H1 (cell line): ENCODE measurements around the gene MYLK4. TPM values are rescaled to one million over a fixed set of nuclear protein-coding genes. Genes with fewer than 3 reads are reported as not detected.

ENCODE experiments used
- CTCF ChIA-PET: fragments of 300-600 bp; sonication (Branson Sonifier 250); formaldehyde crosslinking; loops from one replicate; lab custom pipeline; 2021; ENCODE audit not compliant: partially characterized antibody; lab: Charles Lee
- POLR2A ChIA-PET: fragments of 300-600 bp; sonication (Branson Sonifier 250); formaldehyde crosslinking; loops from one replicate; lab custom pipeline; 2021; ENCODE audit warnings: inconsistent platforms; ENCODE audit not compliant: partially characterized antibody; lab: Charles Lee
- DNase-seq, 2 experiments: peaks; one replicate each; pipeline versions ENCODE4 v3.0.0 to v3.0.0-alpha.2; 2010 to 2022; ENCODE audit warnings: low spot score in 2 of 2, low read depth in 1 of 2, mixed read lengths in 1 of 2
- FAIRE-seq: peaks from 2 replicates; lab custom pipeline; 2011; peaks lifted over from hg19 to GRCh38; lab: Jason Lieb, UNC
- H2AFZ ChIP-seq: 2 replicates; pipeline ENCODE4 v1.8.1; 2012; ENCODE audit warnings: low read length, inconsistent platforms
- H2AK5ac ChIP-seq: 2 replicates; pipeline ENCODE4 v1.6.1; 2013; ENCODE audit warnings: low read depth, low read length
- H2BK120ac ChIP-seq: replicated peaks from 2 replicates; pipeline ENCODE3; 2013; ENCODE audit warnings: low read depth, low read length, inconsistent platforms
- H2BK12ac ChIP-seq: 2 replicates; pipeline ENCODE4 v1.6.1; 2013; ENCODE audit warnings: low read depth, low read length
- H2BK15ac ChIP-seq: 2 replicates; pipeline ENCODE4 v1.6.1; 2013; ENCODE audit warnings: low read length
- H2BK20ac ChIP-seq: 2 replicates; pipeline ENCODE4 v1.6.1; 2013; ENCODE audit warnings: low read length
- H2BK5ac ChIP-seq: 2 replicates; pipeline ENCODE4 v1.6.1; 2013; ENCODE audit warnings: low read depth, low read length
- H3K14ac ChIP-seq: 2 replicates; pipeline ENCODE4 v1.6.1; 2013; ENCODE audit warnings: inconsistent platforms; ENCODE audit not compliant: insufficient read length
- H3K18ac ChIP-seq: 2 replicates; pipeline ENCODE4 v1.6.1; 2013; ENCODE audit warnings: low read length; ENCODE audit errors: extremely low read depth
- H3K23ac ChIP-seq: 2 replicates; pipeline ENCODE4 v1.6.1; 2013; ENCODE audit warnings: inconsistent platforms; ENCODE audit not compliant: insufficient read length
- H3K23me2 ChIP-seq: 2 replicates; pipeline ENCODE4 v1.6.1; 2013; ENCODE audit warnings: low read depth, low read length
- H3K27ac ChIP-seq: 2 replicates; pipeline ENCODE4 v1.6.1; 2011; ENCODE audit warnings: low read depth, low read length, inconsistent platforms
- H3K27me3 ChIP-seq, 4 experiments: replicated peaks in 1 of 4; 1 replicate in 1 of 4; 2 replicates in 3 of 4; pipeline versions ENCODE4 v1.6.1 to v1.8.1; 2011 to 2013; ENCODE audit warnings: low read length in 3 of 4, mild to moderate bottlenecking in 3 of 4, inconsistent platforms in 2 of 4, mixed read lengths in 2 of 4, moderate library complexity in 1 of 4; ENCODE audit not compliant: control insufficient read depth in 3 of 4, insufficient read depth in 3 of 4; ENCODE audit errors: extremely low read depth in 1 of 4
- H3K36me3 ChIP-seq, 4 experiments: 2 replicates each; pipeline versions ENCODE4 v1.6.1 to v1.8.1; 2011 to 2013; ENCODE audit warnings: mild to moderate bottlenecking in 4 of 4, low read length in 3 of 4, moderate library complexity in 2 of 4, control low read depth in 1 of 4, inconsistent platforms in 1 of 4; ENCODE audit not compliant: insufficient read depth in 4 of 4, control insufficient read depth in 2 of 4
- H3K4ac ChIP-seq: replicated peaks from 2 replicates; pipeline ENCODE3; 2013; ENCODE audit warnings: low read length, low read depth, mixed read lengths, inconsistent platforms; ENCODE audit not compliant: insufficient read length
- H3K4me1 ChIP-seq, 4 experiments: replicated peaks in 1 of 4; 1 replicate in 1 of 4; 2 replicates in 3 of 4; pipeline versions ENCODE4 v1.6.1 to v1.8.1; 2011 to 2013; ENCODE audit warnings: low read length in 3 of 4, inconsistent platforms in 2 of 4, mixed read lengths in 1 of 4; ENCODE audit not compliant: insufficient read depth in 4 of 4, control insufficient read depth in 3 of 4
- H3K4me2 ChIP-seq, 2 experiments: 2 replicates each; pipeline versions ENCODE4 v1.6.1 to v1.8.1; 2011 to 2013; ENCODE audit warnings: low read depth in 2 of 2, low read length in 2 of 2, control low read depth in 1 of 2, inconsistent platforms in 1 of 2, mild to moderate bottlenecking in 1 of 2; ENCODE audit not compliant: insufficient read depth in 1 of 2
- H3K4me3 ChIP-seq, 4 experiments: fragments of 200-600, 300-600 bp in 1 of 4; sonication (generic), shearing (Covaris generic), sonication (Bioruptor Twin) in 1 of 4; 2 replicates each; pipeline versions ENCODE4 v1.5.1 to v1.8.1; 2011 to 2016; ENCODE audit warnings: low read length in 4 of 4, low read depth in 3 of 4, control low read depth in 2 of 4, inconsistent platforms in 2 of 4, mild to moderate bottlenecking in 2 of 4, mixed read lengths in 1 of 4, moderate library complexity in 1 of 4; ENCODE audit not compliant: insufficient read depth in 2 of 4; ENCODE audit errors: extremely low read depth in 1 of 4
- H3K56ac ChIP-seq: replicated peaks from 2 replicates; pipeline ENCODE3; 2013; ENCODE audit warnings: low read depth, mild to moderate bottlenecking, mixed read lengths, low read length, inconsistent platforms; ENCODE audit not compliant: insufficient read length
- H3K79me1 ChIP-seq: 2 replicates; pipeline ENCODE4 v1.6.1; 2013; ENCODE audit warnings: low read depth, low read length, control low read depth
- H3K79me2 ChIP-seq, 2 experiments: 2 replicates each; pipeline versions ENCODE4 v1.6.1 to v1.8.1; 2012 to 2013; ENCODE audit warnings: low read length in 2 of 2, mild to moderate bottlenecking in 2 of 2, inconsistent platforms in 1 of 2; ENCODE audit not compliant: insufficient read depth in 2 of 2, control insufficient read depth in 1 of 2
- H3K9ac ChIP-seq, 4 experiments: replicated peaks in 1 of 4; 1 replicate in 1 of 4; 2 replicates in 3 of 4; pipeline versions ENCODE4 v1.6.1 to v1.8.1; 2011 to 2013; ENCODE audit warnings: low read depth in 3 of 4, low read length in 3 of 4, control low read depth in 2 of 4, mild to moderate bottlenecking in 2 of 4, moderate library complexity in 2 of 4, inconsistent platforms in 1 of 4; ENCODE audit errors: extremely low read depth in 1 of 4
- H3K9me3 ChIP-seq, 2 experiments: 2 replicates each; pipeline versions ENCODE4 v1.6.1 to v1.8.1; 2012 to 2013; ENCODE audit warnings: mild to moderate bottlenecking in 2 of 2, moderate library complexity in 2 of 2, control low read depth in 1 of 2, inconsistent platforms in 1 of 2, low read depth in 1 of 2, low read length in 1 of 2, mixed read lengths in 1 of 2; ENCODE audit not compliant: insufficient read depth in 2 of 2
- H4K20me1 ChIP-seq, 2 experiments: replicated peaks in 1 of 2; 2 replicates each; pipeline versions ENCODE3 to v1.8.1; 2011 to 2013; ENCODE audit warnings: inconsistent platforms in 2 of 2, low read length in 2 of 2, mild to moderate bottlenecking in 1 of 2; ENCODE audit not compliant: insufficient read depth in 2 of 2, control insufficient read depth in 1 of 2
- H4K5ac ChIP-seq: 2 replicates; pipeline ENCODE4 v1.6.1; 2013; ENCODE audit warnings: low read length, low read depth, mixed read lengths, inconsistent platforms; ENCODE audit not compliant: insufficient read length
- H4K8ac ChIP-seq: 2 replicates; pipeline ENCODE4 v1.8.0; 2013; ENCODE audit warnings: mild to moderate bottlenecking, moderate library complexity, low read length, inconsistent platforms; ENCODE audit not compliant: insufficient read depth; ENCODE audit errors: extremely low read depth
- H4K91ac ChIP-seq: replicated peaks from 2 replicates; pipeline ENCODE3; 2013; ENCODE audit warnings: low read length, mixed read lengths, inconsistent platforms; ENCODE audit not compliant: insufficient read length
- RFX5 ChIP-seq: IDR thresholded peaks from 2 replicates; pipeline ENCODE4 v1.6.1; 2011; ENCODE audit warnings: low read depth, low read length, improper control_type of control experiment, borderline replicate concordance
- SP1 ChIP-seq: IDR thresholded peaks from 2 replicates; pipeline ENCODE4 v1.6.1; 2011; ENCODE audit warnings: low read depth, low read length
- WGBS, 2 experiments: shearing (Covaris generic) in 1 of 2; methylation state at CpG; one replicate each; pipeline versions ENCODE4 v1.1.6 to v1.1.7; 2013 to 2015; ENCODE audit warnings: low lambda C conversion rate in 2 of 2, mixed read lengths in 2 of 2, inconsistent platforms in 1 of 2, low coverage in 1 of 2, missing lambda C conversion rate in 1 of 2; ENCODE audit not compliant: insufficient replicate concordance in 2 of 2, insufficient coverage in 1 of 2, insufficient read length in 1 of 2; ENCODE audit errors: extremely low coverage in 1 of 2, missing lambda C conversion rate in 1 of 2; 5-methylcytosine and 5-hydroxymethylcytosine counted together
- polyA plus RNA-seq, 7 experiments: library from polyadenylated mRNA; depleted of rRNA in 3 of 7; stranded (reverse) in 5 of 7; unstranded in 2 of 7; fragments of >200 nt in 5 of 7; fragments of 200-250 nt in 2 of 7; gene quantifications; 1 replicate in 5 of 7; 2 replicates in 1 of 7; 4 replicates in 1 of 7; pipeline versions ENCODE4 v1.2.1 to v1.2.3, GENCODE V29; 2011 to 2013; ENCODE audit warnings: missing spikeins in 2 of 7, mixed read lengths in 2 of 7
- total RNA-seq: library from RNA; stranded (reverse); fragmentation: NEBNext Ultra II Directional; extraction: Animal tissue kit (Norgen Biotek cat#: 25700); gene quantifications from 2 replicates; pipeline ENCODE4 v1.2.1, GENCODE V29; 2021

Gene MYLK4
- total and polyA plus RNA-seq, 2 of the 8 experiments (the other 6 are each of a cell fraction or from before 2014, with no cell fraction given): 0.11 to 0.17 TPM

DNA sequence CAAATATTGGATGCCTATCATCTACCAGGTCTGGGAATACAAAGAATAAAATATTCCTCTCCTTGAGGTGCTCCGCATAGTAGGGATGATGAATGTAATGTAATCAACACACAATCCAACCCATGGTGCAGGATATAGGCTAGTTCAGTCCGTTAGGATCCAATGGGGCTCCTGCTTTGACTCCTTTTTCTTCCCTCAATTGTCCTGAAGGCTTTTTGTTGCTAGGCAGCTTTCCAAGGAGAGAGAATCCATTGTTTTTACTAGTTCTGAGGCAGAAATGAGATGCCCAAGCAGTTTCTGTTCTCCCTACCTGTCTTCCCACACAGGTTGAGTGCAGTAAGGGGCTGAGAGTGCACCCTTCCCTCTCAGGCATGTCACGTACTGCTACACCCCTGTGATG lies 26.5 kb upstream of the MYLK4 start:
- H2AK5ac ChIP-seq: no peak overlapping the region
- 92% methylated on average over 3 of the region's 3 CpGs; no CpG with 5 or more reads in 1 of the 2 experiments for WGBS, 2 experiments
- peaks cover 0 to 11% of the 10 kb centered on the region in 2 experiments for H4K20me1 ChIP-seq
- H2BK20ac ChIP-seq: no peak overlapping the region
- no peaks in the 10 kb centered on the region for H3K23me2 ChIP-seq
- H3K14ac ChIP-seq: no peak overlapping the region
- FAIRE-seq: no peak
- no peak for DNase-seq
- no peak overlapping the region for H2BK15ac ChIP-seq
- no peak overlapping the region for H4K5ac ChIP-seq
- H2BK5ac ChIP-seq: no peak overlapping the region
- H4K8ac ChIP-seq: no peak overlapping the region
- peaks cover 6 to 72% of the 10 kb centered on the region in 2 experiments for H3K79me2 ChIP-seq
- H2AFZ ChIP-seq: no peak overlapping the region
- H4K91ac ChIP-seq: no peak overlapping the region
- H3K9me3 ChIP-seq: no peaks in the 10 kb centered on the region
- ChIA-PET CTCF (interaction anchor here (1.0 to 2.4 kb wide), 4 partner anchors 9 to 44 kb away, joined by 3 to 10 read pairs (median 4); no protein-coding TSS in a partner anchor), POLR2A (interaction anchor here (3.9 kb wide), 1 partner anchor 11 kb away, joined by 21 read pairs; the partner anchor contains the start of gene WRNIP1)
- no peak overlapping the region for H3K4me2 ChIP-seq
- no peak overlapping the region for H3K56ac ChIP-seq
- peaks cover 0 to 21% (median 11%) of the 10 kb centered on the region in 4 experiments; a peak in 5 of 8 replicates for H3K36me3 ChIP-seq
- H3K4me1 ChIP-seq: no peaks in the 10 kb centered on the region; a peak in 1 of 7 replicates
- no peak overlapping the region for H3K23ac ChIP-seq
- H3K27me3 ChIP-seq: no peaks in the 10 kb centered on the region
- H2BK120ac ChIP-seq: no peak overlapping the region
- TF ChIP-seq SP1: no peak
- TF ChIP-seq RFX5: peak; percentile 75
- no peak overlapping the region for H2BK12ac ChIP-seq
- no peak overlapping the region for H3K9ac ChIP-seq
- H3K4ac ChIP-seq: no peak overlapping the region
- no peak overlapping the region for H3K4me3 ChIP-seq
- peaks cover 20% of the 10 kb centered on the region for H3K79me1 ChIP-seq
- no peak overlapping the region for H3K18ac ChIP-seq
- no peak overlapping the region for H3K27ac ChIP-seq
